ENCODE data around the gene APBA1. TPM values are rescaled to one million over a fixed set of nuclear protein-coding genes. Genes with fewer than 3 reads are reported as not detected.

The APBA1 gene
- total RNA-seq, 1 donor from 2014 or later = under 0.01 TPM

- H3K4me3 ChIP-seq (ENCODE audit: low read depth, low read length) = no peak overlapping the region
- FAIRE-seq (no peak), DNase-seq (ENCODE audit: low read depth) (no peak)
- TF ChIP-seq, protein P1, sequence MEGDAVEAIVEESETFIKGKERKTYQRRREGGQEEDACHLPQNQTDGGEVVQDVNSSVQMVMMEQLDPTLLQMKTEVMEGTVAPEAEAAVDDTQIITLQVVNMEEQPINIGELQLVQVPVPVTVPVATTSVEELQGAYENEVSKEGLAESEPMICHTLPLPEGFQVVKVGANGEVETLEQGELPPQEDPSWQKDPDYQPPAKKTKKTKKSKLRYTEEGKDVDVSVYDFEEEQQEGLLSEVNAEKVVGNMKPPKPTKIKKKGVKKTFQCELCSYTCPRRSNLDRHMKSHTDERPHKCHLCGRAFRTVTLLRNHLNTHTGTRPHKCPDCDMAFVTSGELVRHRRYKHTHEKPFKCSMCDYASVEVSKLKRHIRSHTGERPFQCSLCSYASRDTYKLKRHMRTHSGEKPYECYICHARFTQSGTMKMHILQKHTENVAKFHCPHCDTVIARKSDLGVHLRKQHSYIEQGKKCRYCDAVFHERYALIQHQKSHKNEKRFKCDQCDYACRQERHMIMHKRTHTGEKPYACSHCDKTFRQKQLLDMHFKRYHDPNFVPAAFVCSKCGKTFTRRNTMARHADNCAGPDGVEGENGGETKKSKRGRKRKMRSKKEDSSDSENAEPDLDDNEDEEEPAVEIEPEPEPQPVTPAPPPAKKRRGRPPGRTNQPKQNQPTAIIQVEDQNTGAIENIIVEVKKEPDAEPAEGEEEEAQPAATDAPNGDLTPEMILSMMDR (IDR thresholded peaks at IDR 0.05; ENCODE audit: insufficient read depth, low read length, severe bottlenecking) = no peak
- H3K27me3 ChIP-seq (ENCODE audit: control insufficient read depth, insufficient read depth, low read length) = no peaks in the 10 kb centered on the region
- H3K36me3 ChIP-seq (ENCODE audit: control insufficient read depth, insufficient read depth, low read length) = no peaks in the 10 kb centered on the region
Observed at GRCh38 chr9:69615880-69616279, 56.3 kb downstream of the APBA1 start.

DNA sequence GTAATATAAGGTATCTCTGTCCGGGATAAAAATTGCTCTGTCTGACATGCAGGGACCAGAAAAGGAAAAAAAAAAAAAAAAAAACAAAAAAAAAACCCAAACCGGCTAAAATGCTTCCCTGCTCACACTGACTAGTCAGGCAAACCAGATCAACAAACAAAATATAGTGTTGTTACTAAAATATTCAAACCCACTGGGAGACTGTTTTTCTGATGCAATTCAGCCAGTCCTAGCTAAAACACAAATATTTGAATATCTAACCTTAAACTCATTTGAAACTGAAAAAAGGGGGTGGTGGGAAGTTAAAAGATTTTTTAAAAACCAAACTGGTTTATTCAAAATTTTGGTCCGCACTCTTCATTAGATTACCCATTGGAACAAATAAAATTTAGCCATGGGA, 61.0 kb downstream of the APBA1 start:
- Histone ChIP-seq H3K27me3 (ENCODE audit: control insufficient read depth, insufficient read depth, low read length) (no peaks in the 10 kb centered on the region), H3K4me3 (ENCODE audit: low read depth, low read length) (no peak overlapping the region), H3K36me3 (ENCODE audit: control insufficient read depth, insufficient read depth, low read length) (no peaks in the 10 kb centered on the region)
- DNase-seq (ENCODE audit: low read depth) (no peak), FAIRE-seq (no peak)
- TF ChIP-seq, protein P1 (IDR thresholded peaks at IDR 0.05; ENCODE audit: insufficient read depth, low read length, severe bottlenecking) = no peak

- Histone ChIP-seq H3K4me3 (ENCODE audit: low read depth, low read length) (no peak overlapping the region), H3K27me3 (ENCODE audit: control insufficient read depth, insufficient read depth, low read length) (no peaks in the 10 kb centered on the region), H3K36me3 (ENCODE audit: control insufficient read depth, insufficient read depth, low read length) (no peaks in the 10 kb centered on the region)
- TF ChIP-seq, protein P1 (IDR thresholded peaks at IDR 0.05; ENCODE audit: insufficient read depth, low read length, severe bottlenecking) = no peak
- FAIRE-seq = no peak
- no peak for DNase-seq (ENCODE audit: low read depth)
Observed at GRCh38 chr9:69609156-69609555, 63.0 kb downstream of the APBA1 start.

DNA sequence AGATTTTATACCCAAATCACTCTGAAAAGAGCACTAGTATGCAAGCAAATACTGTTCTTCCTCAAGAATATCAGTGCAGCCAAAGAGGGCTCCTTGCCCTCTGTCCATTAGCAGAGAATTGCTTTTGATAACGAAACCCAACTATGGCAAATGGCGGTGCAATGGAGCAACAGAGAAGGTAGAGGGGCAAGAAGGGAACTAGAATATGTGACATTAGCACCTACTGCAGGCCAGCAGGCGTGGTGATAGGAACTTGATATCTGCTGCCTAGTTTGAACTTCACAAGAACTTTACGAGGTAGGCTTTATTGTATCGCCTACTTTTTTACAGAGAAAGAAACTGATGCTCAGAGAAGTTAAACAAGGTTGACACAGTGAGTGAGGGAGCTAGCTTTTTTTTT, 66.1 kb downstream of the APBA1 start:
- FAIRE-seq (no peak), DNase-seq (ENCODE audit: low read depth) (no peak)
- Histone ChIP-seq H3K27me3 (ENCODE audit: control insufficient read depth, insufficient read depth, low read length) (no peaks in the 10 kb centered on the region), H3K36me3 (ENCODE audit: control insufficient read depth, insufficient read depth, low read length) (no peaks in the 10 kb centered on the region), H3K4me3 (ENCODE audit: low read depth, low read length) (no peak overlapping the region)
- TF ChIP-seq, protein P1 (IDR thresholded peaks at IDR 0.05; ENCODE audit: insufficient read depth, low read length, severe bottlenecking) = no peak

GRCh38 chr9:69605406-69605805, 66.8 kb downstream of the APBA1 start:
- Histone ChIP-seq H3K4me3 (ENCODE audit: low read depth, low read length) (no peak overlapping the region), H3K36me3 (ENCODE audit: control insufficient read depth, insufficient read depth, low read length) (no peaks in the 10 kb centered on the region), H3K27me3 (ENCODE audit: control insufficient read depth, insufficient read depth, low read length) (no peaks in the 10 kb centered on the region)
- DNase-seq (ENCODE audit: low read depth) = no peak
- TF ChIP-seq, protein P1 (IDR thresholded peaks at IDR 0.05; ENCODE audit: insufficient read depth, low read length, severe bottlenecking) = no peak
- no peak for FAIRE-seq

DNA sequence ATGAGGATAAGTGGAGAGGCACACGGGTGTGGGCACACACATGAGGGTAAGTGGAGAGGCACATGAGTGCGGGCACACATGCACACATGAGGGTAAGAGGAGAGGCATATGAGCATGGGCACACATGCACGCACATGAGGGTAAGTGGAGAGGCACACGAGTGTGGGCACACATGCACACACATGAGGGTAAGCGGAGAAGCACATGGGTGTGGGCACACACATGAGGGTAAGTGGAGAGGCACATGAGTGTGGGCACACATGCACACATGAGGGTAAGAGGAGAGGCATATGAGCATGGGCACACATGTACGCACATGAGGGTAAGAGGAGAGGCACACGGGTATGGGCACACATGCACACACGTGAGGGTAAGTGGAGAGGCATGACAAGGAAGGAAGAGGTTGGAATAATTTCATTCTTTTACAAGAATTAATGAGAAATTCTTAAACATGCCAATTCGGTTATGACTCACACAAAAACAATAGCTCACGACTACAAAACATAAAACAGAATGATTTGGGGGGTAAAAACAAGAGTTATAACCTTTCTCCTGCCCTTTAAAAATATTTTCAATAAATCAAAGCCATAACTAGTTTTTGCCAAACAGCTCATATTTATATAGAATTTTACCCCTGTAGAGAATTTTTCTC, 67.5 kb downstream of the APBA1 start:
- DNase-seq (ENCODE audit: low read depth) (no peak), FAIRE-seq (no peak)
- no peak overlapping the region for H3K4me3 ChIP-seq (ENCODE audit: low read depth, low read length)
- TF ChIP-seq, protein P1 (IDR thresholded peaks at IDR 0.05; ENCODE audit: insufficient read depth, low read length, severe bottlenecking) = no peak
- H3K27me3 ChIP-seq (ENCODE audit: control insufficient read depth, insufficient read depth, low read length) = no peaks in the 10 kb centered on the region
- H3K36me3 ChIP-seq (ENCODE audit: control insufficient read depth, insufficient read depth, low read length) = no peaks in the 10 kb centered on the region

Measured in bronchial epithelial cell (primary cell).